Measurements from ENCODE around the gene RGR. TPM values are rescaled to one million over a fixed set of nuclear protein-coding genes. Genes with fewer than 3 reads are reported as not detected.

RGR gene
- polyA plus RNA-seq, 3 donors, result not detected

DNA sequence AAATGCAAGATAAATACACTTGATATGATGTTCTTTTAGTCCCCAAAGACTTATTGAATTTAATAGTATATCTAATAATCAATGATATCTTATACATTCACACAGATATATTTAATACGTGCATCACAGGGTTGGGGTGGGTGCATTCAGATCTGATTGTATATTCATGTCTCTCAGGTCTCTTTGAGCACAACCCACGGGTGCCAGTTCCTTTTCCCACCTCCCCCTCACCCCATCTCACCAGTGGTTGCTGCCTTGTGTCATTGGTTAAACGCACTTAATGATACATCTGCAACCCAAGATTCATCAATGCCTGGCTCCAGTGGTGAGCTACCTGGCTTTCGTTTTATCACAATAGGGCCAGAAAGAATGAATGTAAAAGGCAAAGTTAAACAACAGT lies 9.8 kb upstream of the RGR start:
- WGBS (ENCODE audit: insufficient coverage), result 92% methylated on average over 2 of the region's 4 CpGs
- no peaks in the 10 kb centered on the region for H3K79me2 ChIP-seq (ENCODE audit: insufficient read depth, low read length)
- H3K27me3 Mint-ChIP-seq (ENCODE audit: low read depth in 3 of 3), result peaks cover 4 to 13% (median 12%) of the 10 kb centered on the region in 3 donors
- H3K4me1 ChIP-seq (ENCODE audit: control insufficient read depth in 1 of 2, insufficient read depth in 2 of 2, low read length in 2 of 2), result no peaks in the 10 kb centered on the region
- H3K9me3 Mint-ChIP-seq, result peaks cover 0 to 8% (median 2%) of the 10 kb centered on the region in 7 donors
- no peaks in the 10 kb centered on the region for H3K4me1 Mint-ChIP-seq
- H3K9me3 ChIP-seq (replicated peaks in 1 of 2; ENCODE audit: control insufficient read depth in 1 of 2, insufficient read depth in 1 of 2, low read length in 2 of 2), result no peaks in the 10 kb centered on the region
- TF ChIP-seq CTCF (IDR thresholded peaks at IDR 0.05), result no peak
- H3K27ac ChIP-seq (ENCODE audit: low read depth in 1 of 2, low read length in 2 of 2), result no peak overlapping the region
- no peak overlapping the region for H3K27ac Mint-ChIP-seq
- intact Hi-C loops (cut with micrococcal nuclease), result no loop called here
- no peaks in the 10 kb centered on the region for H3K27me3 ChIP-seq (ENCODE audit: control insufficient read depth in 2 of 2, insufficient read depth in 2 of 2, low read length in 2 of 2)
- no peak overlapping the region for H3K9ac ChIP-seq (ENCODE audit: insufficient read depth, low read length, poor library complexity, severe bottlenecking)
- no peak overlapping the region for H3K4me3 ChIP-seq (replicated peaks in 1 of 3; ENCODE audit: low read depth in 2 of 3, low read length in 3 of 3)
- no peak for DNase-seq
- no peaks in the 10 kb centered on the region for H3K36me3 Mint-ChIP-seq
- H3K4me2 ChIP-seq (replicated peaks; ENCODE audit: extremely low read depth, low read length, poor library complexity, severe bottlenecking), result no peak overlapping the region
- H4K20me1 ChIP-seq (ENCODE audit: insufficient read depth, low read length), result no peaks in the 10 kb centered on the region
- H3K36me3 ChIP-seq (replicated peaks in 1 of 2; ENCODE audit: control insufficient read depth in 1 of 2, insufficient read depth in 2 of 2, low read length in 2 of 2), result no peaks in the 10 kb centered on the region
- no peak overlapping the region for H3K4me3 Mint-ChIP-seq
- no peak overlapping the region for H2AFZ ChIP-seq (ENCODE audit: insufficient read depth, low read depth, low read length, poor library complexity, severe bottlenecking)

GRCh38 chr10:84236807-84237198 lies 8.1 kb upstream of the RGR start:
- Histone ChIP-seq H3K79me2 (ENCODE audit: insufficient read depth, low read length) (no peaks in the 10 kb centered on the region), H3K27me3 (ENCODE audit: control insufficient read depth in 2 of 2, insufficient read depth in 2 of 2, low read length in 2 of 2) (no peaks in the 10 kb centered on the region), H3K9ac (ENCODE audit: insufficient read depth, low read length, poor library complexity, severe bottlenecking) (no peak overlapping the region), H4K20me1 (ENCODE audit: insufficient read depth, low read length) (no peaks in the 10 kb centered on the region), H3K27ac (ENCODE audit: low read depth in 1 of 2, low read length in 2 of 2) (no peak overlapping the region), H3K4me1 (ENCODE audit: control insufficient read depth in 1 of 2, insufficient read depth in 2 of 2, low read length in 2 of 2) (no peaks in the 10 kb centered on the region), H3K36me3 (replicated peaks in 1 of 2; ENCODE audit: control insufficient read depth in 1 of 2, insufficient read depth in 2 of 2, low read length in 2 of 2) (no peaks in the 10 kb centered on the region), H3K9me3 (replicated peaks in 1 of 2; ENCODE audit: control insufficient read depth in 1 of 2, insufficient read depth in 1 of 2, low read length in 2 of 2) (no peaks in the 10 kb centered on the region), H3K4me3 (replicated peaks in 1 of 3; ENCODE audit: low read depth in 2 of 3, low read length in 3 of 3) (no peak overlapping the region), H3K4me2 (replicated peaks; ENCODE audit: extremely low read depth, low read length, poor library complexity, severe bottlenecking) (no peak overlapping the region), H2AFZ (ENCODE audit: insufficient read depth, low read depth, low read length, poor library complexity, severe bottlenecking) (no peak overlapping the region)
- no peak overlapping the region for H3K4me3 Mint-ChIP-seq
- no peaks in the 10 kb centered on the region for H3K4me1 Mint-ChIP-seq
- peaks cover 0 to 8% (median 2%) of the 10 kb centered on the region in 7 donors for H3K9me3 Mint-ChIP-seq
- WGBS (ENCODE audit: insufficient coverage), result 44% methylated on average over 1 of the region's 6 CpGs
- no peak for TF ChIP-seq CTCF (IDR thresholded peaks at IDR 0.05)
- intact Hi-C loops (cut with micrococcal nuclease), result no loop called here
- peaks cover 4 to 16% (median 14%) of the 10 kb centered on the region in 3 donors for H3K27me3 Mint-ChIP-seq (ENCODE audit: low read depth in 3 of 3)
- H3K36me3 Mint-ChIP-seq, result no peaks in the 10 kb centered on the region
- H3K27ac Mint-ChIP-seq, result no peak overlapping the region
- no peak for DNase-seq

All from CD14-positive monocyte (primary cell).